ENCODE data around the gene BRMS1. TPM values are rescaled to one million over a fixed set of nuclear protein-coding genes. Genes with fewer than 3 reads are reported as not detected.
A peak's percentile ranks its signal among the peaks of the same experiment; 100 is the strongest.

Gene BRMS1
- total and polyA plus RNA-seq, 2 donors from 2014 or later = 32.8 to 69.7 TPM

DNA sequence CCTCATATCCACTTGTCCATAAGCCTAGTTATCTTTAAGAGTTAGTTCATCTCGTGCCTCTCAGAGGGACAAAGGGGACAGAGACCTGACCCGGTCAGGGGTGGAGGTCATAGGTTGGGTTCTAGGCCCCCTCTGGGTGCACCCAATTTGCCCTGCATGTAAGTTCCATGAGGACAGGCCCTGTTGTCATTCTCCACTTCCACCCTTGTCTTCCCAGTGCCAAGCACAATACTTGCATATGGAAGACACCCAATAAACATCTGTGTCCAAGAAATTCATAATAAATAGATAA lies 54.6 kb downstream of the BRMS1 start:
- TF ChIP-seq, protein P1, sequence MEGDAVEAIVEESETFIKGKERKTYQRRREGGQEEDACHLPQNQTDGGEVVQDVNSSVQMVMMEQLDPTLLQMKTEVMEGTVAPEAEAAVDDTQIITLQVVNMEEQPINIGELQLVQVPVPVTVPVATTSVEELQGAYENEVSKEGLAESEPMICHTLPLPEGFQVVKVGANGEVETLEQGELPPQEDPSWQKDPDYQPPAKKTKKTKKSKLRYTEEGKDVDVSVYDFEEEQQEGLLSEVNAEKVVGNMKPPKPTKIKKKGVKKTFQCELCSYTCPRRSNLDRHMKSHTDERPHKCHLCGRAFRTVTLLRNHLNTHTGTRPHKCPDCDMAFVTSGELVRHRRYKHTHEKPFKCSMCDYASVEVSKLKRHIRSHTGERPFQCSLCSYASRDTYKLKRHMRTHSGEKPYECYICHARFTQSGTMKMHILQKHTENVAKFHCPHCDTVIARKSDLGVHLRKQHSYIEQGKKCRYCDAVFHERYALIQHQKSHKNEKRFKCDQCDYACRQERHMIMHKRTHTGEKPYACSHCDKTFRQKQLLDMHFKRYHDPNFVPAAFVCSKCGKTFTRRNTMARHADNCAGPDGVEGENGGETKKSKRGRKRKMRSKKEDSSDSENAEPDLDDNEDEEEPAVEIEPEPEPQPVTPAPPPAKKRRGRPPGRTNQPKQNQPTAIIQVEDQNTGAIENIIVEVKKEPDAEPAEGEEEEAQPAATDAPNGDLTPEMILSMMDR (IDR thresholded peaks at IDR 0.05; ENCODE audit: borderline replicate concordance, extremely low read depth, insufficient read depth) = no peak
- H3K9ac ChIP-seq (ENCODE audit: low read length in 3 of 3) = no peak overlapping the region
- H3K9me3 ChIP-seq (ENCODE audit: control insufficient read depth in 2 of 3, insufficient read depth in 1 of 3, low read length in 3 of 3) = no peaks in the 10 kb centered on the region
- intact Hi-C loops (cut with DNase I) = no loop called here
- H3K4me3 ChIP-seq (ENCODE audit: low read length in 3 of 3) = no peak overlapping the region
- no peak overlapping the region for H3K27ac ChIP-seq (ENCODE audit: low read depth in 2 of 2, low read length in 2 of 2)
- DNase-seq = peak in 1 of 5 donors; percentile 74
- peaks cover 16% of the 10 kb centered on the region for H3K27me3 ChIP-seq (ENCODE audit: control insufficient read depth, insufficient read depth, low read length)
- H3K4me1 ChIP-seq (ENCODE audit: control insufficient read depth in 2 of 3, insufficient read depth in 2 of 3, low read depth in 1 of 3, low read length in 3 of 3) = peaks cover 0 to 17% (median 13%) of the 10 kb centered on the region in 3 donors
- no peak for FAIRE-seq
- peaks cover 0 to 9% (median 0%) of the 10 kb centered on the region in 3 donors for H3K36me3 ChIP-seq (ENCODE audit: control insufficient read depth in 2 of 3, insufficient read depth in 3 of 3, low read length in 3 of 3)

DNA sequence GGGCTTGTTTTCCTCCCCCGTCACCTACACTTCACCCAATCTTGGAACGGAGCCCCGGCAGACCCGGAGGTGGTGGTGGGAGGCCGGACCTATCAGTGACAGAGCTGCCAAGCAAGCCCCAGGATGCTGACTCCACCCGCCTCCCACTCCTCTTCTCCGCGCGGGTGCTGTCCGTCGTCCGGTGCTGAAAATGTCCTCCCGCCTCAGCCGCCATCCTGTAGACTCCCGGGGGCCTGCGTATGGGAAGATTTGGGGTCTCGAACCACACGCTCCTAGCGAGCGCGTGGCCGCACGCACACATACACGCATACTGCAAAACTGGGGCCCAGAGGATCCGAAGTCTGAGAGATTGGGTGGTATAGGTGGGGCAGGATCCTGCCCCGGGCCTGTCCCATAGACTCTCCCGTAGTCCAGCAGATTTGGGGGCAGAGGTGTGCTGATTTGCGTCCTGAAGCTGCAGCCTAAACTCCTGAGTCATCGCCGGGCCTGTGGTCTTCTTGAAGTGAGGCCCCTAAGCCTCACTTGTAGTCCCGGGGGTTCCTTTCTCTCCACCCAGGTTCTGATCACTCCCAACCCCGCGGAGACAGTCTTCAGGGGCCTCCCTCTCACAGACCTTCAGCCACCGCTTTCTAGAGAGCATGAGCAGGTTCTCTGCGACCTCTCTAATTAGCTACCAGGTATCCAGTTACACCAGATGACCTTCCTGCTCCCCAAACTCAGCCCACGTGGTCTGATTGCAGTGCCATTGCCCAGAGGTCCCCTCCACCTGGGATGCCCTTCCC lies 55.2 kb downstream of the BRMS1 start:
- peak overlapping the region; percentile 84 to 95 (median 87) for H3K4me3 ChIP-seq (ENCODE audit: low read length in 3 of 3)
- DNase-seq = peak in 4 of 5 donors; percentile 58 to 93 (median 92)
- intact Hi-C loops (cut with DNase I) = no loop called here
- no peaks in the 10 kb centered on the region for H3K9me3 ChIP-seq (ENCODE audit: control insufficient read depth in 2 of 3, insufficient read depth in 1 of 3, low read length in 3 of 3)
- no peak for FAIRE-seq
- TF ChIP-seq, protein P1 (IDR thresholded peaks at IDR 0.05; ENCODE audit: borderline replicate concordance, extremely low read depth, insufficient read depth) = no peak
- peak overlapping the region; percentile 58 to 71 (median 58) for H3K9ac ChIP-seq (ENCODE audit: low read length in 3 of 3)
- peak overlapping the region; percentile 91 to 95 for H3K27ac ChIP-seq (ENCODE audit: low read depth in 2 of 2, low read length in 2 of 2)
- H3K27me3 ChIP-seq (ENCODE audit: control insufficient read depth, insufficient read depth, low read length) = peaks cover 16% of the 10 kb centered on the region
- peaks cover 0 to 17% (median 13%) of the 10 kb centered on the region in 3 donors for H3K4me1 ChIP-seq (ENCODE audit: control insufficient read depth in 2 of 3, insufficient read depth in 2 of 3, low read depth in 1 of 3, low read length in 3 of 3)
- H3K36me3 ChIP-seq (ENCODE audit: control insufficient read depth in 2 of 3, insufficient read depth in 3 of 3, low read length in 3 of 3) = peaks cover 0 to 9% (median 0%) of the 10 kb centered on the region in 3 donors

DNA sequence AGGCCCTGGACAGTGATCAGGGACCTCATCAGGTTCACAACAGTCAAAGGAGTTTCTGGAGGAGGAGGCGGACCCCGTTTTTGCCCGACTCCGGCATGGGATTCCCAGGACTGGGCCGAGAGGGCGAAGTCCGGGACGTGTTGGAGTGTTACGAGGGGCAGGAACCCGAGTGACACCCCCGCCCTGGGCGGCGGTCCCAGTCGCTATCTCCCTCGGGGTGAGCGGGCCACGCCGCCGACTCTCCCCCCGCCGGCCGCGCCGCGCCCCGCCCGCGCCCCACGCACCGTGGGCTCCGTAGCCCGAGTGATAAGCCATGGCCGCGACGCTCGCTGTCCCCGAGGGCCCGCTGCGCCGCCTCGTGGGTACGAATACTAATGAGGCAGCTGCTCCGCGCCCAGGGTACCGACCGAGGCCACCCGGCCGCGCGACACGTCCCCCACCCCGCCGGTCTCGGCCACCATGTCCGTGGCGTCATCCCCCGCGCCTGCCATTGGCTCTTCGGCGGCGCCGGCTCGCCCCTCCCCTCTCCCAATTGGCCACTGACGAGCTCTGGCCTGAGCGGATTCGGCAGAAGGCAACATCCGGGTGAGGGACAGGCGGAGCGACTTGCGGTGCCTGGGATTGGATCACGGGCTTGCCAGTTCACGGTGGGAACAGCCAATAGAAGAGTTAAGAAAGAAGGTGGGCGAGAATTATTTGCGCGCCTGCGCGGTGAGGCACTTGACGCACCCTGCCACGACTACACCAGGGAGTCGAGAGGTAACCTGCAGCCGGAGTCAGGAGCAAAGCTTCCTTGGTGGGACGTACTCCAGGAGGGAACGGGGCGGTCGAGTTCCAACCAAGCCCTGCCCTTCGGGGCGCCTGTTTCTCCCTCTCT lies 56.0 kb downstream of the BRMS1 start, which contains the start of gene YIF1A:
Gene YIF1A, minus strand, starts transcription at position 473 of the 877 bp plus-strand sequence. Its CDS starts 158 bp downstream, at position 315.
- peak; percentile 99 for FAIRE-seq
- DNase-seq = peak; percentile 99 to 100 (median 99)
- H3K9me3 ChIP-seq (ENCODE audit: control insufficient read depth in 2 of 3, insufficient read depth in 1 of 3, low read length in 3 of 3) = no peaks in the 10 kb centered on the region
- H3K4me1 ChIP-seq (ENCODE audit: control insufficient read depth in 2 of 3, insufficient read depth in 2 of 3, low read depth in 1 of 3, low read length in 3 of 3) = peaks cover 0 to 17% (median 13%) of the 10 kb centered on the region in 3 donors
- intact Hi-C loops (cut with DNase I) = no loop called here
- peak within 1 kb of the TSS; percentile 91 to 95 for H3K27ac ChIP-seq (ENCODE audit: low read depth in 2 of 2, low read length in 2 of 2)
- H3K4me3 ChIP-seq (ENCODE audit: low read length in 3 of 3) = peak within 1 kb of the TSS; percentile 84 to 95 (median 87)
- peak within 1 kb of the TSS; percentile 68 to 77 (median 71) for H3K9ac ChIP-seq (ENCODE audit: low read length in 3 of 3)
- TF ChIP-seq, protein P1 (IDR thresholded peaks at IDR 0.05; ENCODE audit: borderline replicate concordance, extremely low read depth, insufficient read depth) = no peak
- peaks cover 0 to 9% (median 0%) of the 10 kb centered on the region in 3 donors for H3K36me3 ChIP-seq (ENCODE audit: control insufficient read depth in 2 of 3, insufficient read depth in 3 of 3, low read length in 3 of 3)
- H3K27me3 ChIP-seq (ENCODE audit: control insufficient read depth, insufficient read depth, low read length) = peaks cover 15% of the 10 kb centered on the region

Data from kidney (tissue), 14 donors.